GM18498 (cell line): ENCODE data around the gene PUM1.

Experiments
- ATAC-seq: cut with Tn5 transposase; IDR thresholded peaks from one replicate; pipeline ENCODE4 v1.9.1; 2021; ENCODE audit warnings: mild to moderate bottlenecking, moderate library complexity; ENCODE audit not compliant: unreplicated experiment

The PUM1 gene

DNA sequence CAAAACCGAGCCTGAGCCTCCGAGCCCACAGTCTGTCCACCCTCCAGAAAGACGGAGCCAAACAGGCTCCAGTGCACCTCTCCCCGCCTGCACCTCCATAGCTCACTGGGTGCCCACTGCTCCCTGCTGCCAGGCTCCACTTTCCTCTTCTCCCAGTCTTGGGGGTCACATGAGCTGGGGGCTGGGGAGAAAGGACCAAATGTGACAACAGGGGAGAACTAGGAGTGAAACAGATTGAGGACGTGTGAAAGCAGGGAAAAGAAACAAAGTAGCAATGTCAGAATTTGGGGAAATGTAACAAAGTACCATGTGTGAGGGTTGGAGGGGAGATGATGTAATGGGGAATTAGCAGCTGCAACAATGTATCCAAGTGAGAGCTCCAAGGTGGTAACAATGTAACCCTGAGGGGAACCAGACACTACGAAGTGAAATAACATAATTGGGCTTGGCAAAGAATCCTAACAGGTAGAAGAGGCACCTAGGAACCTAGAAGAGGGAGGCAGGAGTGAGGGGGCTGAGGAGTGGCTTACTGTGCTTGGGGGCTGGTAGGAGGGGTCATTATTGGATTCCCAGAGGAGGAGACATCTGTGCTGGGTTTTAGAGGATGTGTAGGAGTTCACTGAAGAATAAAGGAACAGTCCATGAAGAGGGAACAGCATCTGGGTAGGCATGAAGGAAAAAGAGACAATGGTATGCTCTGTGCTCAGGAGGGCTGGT is 169.4 kb downstream of the PUM1 start:
- ATAC-seq = no peak

GRCh38 chr1:30895382-30895943 is 170.1 kb downstream of the PUM1 start:
- ATAC-seq = no peak

DNA sequence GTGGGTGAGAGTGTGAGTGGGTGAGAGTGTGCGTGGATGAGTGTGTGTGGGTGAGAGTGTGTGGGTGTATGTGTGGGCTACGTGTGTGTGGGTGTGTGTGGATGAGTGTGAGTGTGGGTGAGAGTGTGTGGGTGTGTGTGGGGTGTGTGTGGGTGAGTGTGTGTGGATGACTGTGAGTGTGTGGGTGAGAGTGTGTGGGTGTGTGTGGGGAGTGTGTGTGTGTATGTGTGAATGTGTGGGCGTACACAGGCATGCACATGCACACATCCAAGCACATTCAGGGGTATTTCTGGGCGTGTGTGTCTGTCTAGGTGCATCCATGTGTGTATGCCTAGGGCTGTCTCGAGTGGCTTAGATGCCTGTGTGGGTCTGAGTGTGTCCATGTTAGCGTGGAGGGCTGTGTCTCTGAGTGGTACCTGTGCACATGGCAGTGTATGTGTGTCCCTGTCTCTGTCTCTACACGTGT is 171.0 kb downstream of the PUM1 start:
- no peak for ATAC-seq

DNA sequence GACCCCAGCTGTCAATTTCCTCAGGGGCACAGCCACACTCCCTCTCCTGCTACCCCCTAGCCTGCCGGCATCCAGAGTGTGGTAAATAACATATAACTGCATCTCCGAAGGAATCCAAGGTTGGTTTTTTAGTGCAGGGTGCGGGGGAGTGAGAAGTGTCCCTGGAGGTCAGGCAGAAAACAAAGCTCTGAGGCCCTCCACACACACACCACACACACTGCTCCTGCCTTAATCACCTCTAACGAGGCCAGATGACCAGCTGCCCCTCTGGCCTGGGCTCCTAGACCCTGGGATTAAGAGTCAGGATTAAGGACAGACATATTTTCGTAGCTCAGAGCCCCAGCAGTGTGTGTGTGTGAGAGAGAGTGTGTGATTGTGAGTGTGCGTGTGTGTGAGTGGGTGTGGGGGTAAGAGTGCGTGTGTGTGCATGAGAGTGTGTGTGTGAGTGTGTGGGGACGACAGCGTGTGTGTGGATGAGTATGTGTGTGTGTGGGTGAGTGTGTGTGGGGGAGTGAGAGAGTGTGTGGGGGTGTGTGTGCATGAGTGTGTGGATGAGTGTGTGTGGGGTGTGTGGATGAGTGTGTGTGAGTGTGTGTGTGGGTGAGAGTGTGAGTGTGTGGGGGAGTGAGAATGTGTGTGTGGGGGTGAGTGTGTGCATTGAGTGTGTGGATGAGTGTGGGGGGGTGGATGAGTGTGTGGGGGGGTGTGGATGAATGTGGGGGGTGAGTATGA is 171.6 kb downstream of the PUM1 start:
- no peak for ATAC-seq

DNA sequence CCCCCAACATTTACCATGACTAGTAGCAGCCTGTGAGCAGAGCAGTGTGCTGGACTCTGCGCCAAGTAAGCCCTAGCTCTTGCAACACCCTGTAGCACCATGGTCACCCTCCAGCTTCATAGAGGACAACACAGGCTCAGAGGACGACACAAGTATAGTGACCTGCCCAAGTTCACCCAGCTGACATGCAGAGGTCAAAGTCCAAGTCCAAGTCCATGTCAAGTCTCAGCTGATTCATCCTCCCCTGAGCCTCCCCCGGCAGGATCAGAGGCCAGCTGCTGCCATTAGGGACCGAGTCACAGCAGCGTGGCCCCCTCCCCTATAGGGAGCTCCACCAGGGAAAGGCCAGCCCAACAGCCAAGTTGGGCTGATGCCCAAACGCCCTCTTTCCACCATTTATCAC is 172.8 kb downstream of the PUM1 start:
- ATAC-seq = no peak

GRCh38 chr1:30891227-30891552 is 174.3 kb downstream of the PUM1 start:
- ATAC-seq = no peak

GRCh38 chr1:30890502-30891226 is 174.9 kb downstream of the PUM1 start:
- ATAC-seq = no peak

GRCh38 chr1:30889511-30889910 is 176.0 kb downstream of the PUM1 start:
- no peak for ATAC-seq

DNA sequence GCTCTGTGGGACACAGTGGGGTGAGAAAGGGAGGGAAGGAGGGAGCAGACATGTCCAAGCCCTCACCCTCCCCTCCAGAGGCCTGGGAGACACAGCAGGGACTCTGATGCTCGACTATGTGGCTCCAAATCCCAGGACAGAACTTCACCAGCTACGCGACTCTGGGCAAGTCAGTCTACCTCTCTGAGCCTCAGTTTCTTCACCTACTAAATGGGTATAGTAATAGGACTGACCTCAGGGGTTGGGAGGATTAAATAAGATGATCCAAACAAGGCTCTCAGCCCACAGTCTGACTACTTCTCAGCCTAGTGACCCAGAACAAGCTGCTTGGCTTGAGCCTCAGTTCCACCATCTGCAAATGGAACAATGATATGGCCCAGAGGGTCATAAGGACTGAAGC is 176.5 kb downstream of the PUM1 start:
- ATAC-seq = no peak

GRCh38 chr1:30888391-30888790 is 177.1 kb downstream of the PUM1 start:
- no peak for ATAC-seq

GRCh38 chr1:30887485-30888315 is 177.8 kb downstream of the PUM1 start:
- ATAC-seq = no peak

- ATAC-seq = no peak
Observed at GRCh38 chr1:30886710-30887428, 178.6 kb downstream of the PUM1 start.

GRCh38 chr1:30885570-30886522 is 179.7 kb downstream of the PUM1 start:
- ATAC-seq = no peak

- ATAC-seq = no peak
Observed at GRCh38 chr1:30884723-30885122, 180.8 kb downstream of the PUM1 start.

- ATAC-seq = no peak
Observed at GRCh38 chr1:30883389-30884172, 181.9 kb downstream of the PUM1 start.

- ATAC-seq = no peak
Observed at GRCh38 chr1:30882678-30883388, 182.7 kb downstream of the PUM1 start.
